Esophagus muscularis mucosa (tissue), 4 donors: ENCODE data around the gene ADIRF. TPM values are rescaled to one million over a fixed set of nuclear protein-coding genes. Genes with fewer than 3 reads are reported as not detected.

Source experiments
- DNase-seq: peaks from one replicate; pipeline ENCODE4 v3.0.0-alpha.2; 2017; ENCODE audit errors: extremely low spot score
- H3K27ac ChIP-seq, 4 donors: fragments of 200-600 bp; sonication (generic); replicated peaks in 1 of 4; 1 replicate in 3 of 4; 2 replicates in 1 of 4; pipeline ENCODE4 v1.5.1; 2016 to 2019; ENCODE audit warnings: mild to moderate bottlenecking in 1 of 4
- H3K27me3 ChIP-seq, 4 donors: fragments of 200-600 bp; sonication (generic); one replicate each; pipeline versions ENCODE4 v1.5.1 to v1.6.0; 2016 to 2019
- H3K36me3 ChIP-seq, 4 donors: fragments of 200-600 bp; sonication (generic); one replicate each; pipeline ENCODE4 v1.5.1; 2016 to 2019
- H3K4me1 ChIP-seq, 4 donors: fragments of 200-600 bp; sonication (generic); one replicate each; pipeline ENCODE4 v1.5.1; 2016 to 2019
- H3K4me3 ChIP-seq, 4 donors: fragments of 200-600 bp; sonication (generic); 1 replicate in 2 of 4; 2 replicates in 2 of 4; pipeline ENCODE4 v1.5.1; 2016 to 2019; ENCODE audit warnings: mild to moderate bottlenecking in 4 of 4, moderate library complexity in 1 of 4
- H3K9me3 ChIP-seq, 4 donors: fragments of 200-600 bp; sonication (generic); 1 replicate in 3 of 4; 2 replicates in 1 of 4; pipeline ENCODE4 v1.5.1; 2016 to 2019
- EP300 ChIP-seq: sonication (generic); formaldehyde crosslinking; IDR thresholded peaks from one replicate; pipeline ENCODE4 v1.6.1; 2017; ENCODE audit warnings: antibody characterized with exemption
- POLR2A ChIP-seq: fragments of 450-650 bp; IDR thresholded peaks from one replicate; pipeline ENCODE4 v1.6.1; 2017; ENCODE audit warnings: antibody characterized with exemption, moderate library complexity, mild to moderate bottlenecking, low read depth
- POLR2AphosphoS5 ChIP-seq, 2 donors: sonication (generic); formaldehyde crosslinking; IDR thresholded peaks; one replicate each; pipeline ENCODE4 v1.6.1; 2017; ENCODE audit warnings: antibody characterized with exemption in 2 of 2
- WGBS: methylation state at CpG from one replicate; pipeline ENCODE4 v1.1.5; 2018; 5-methylcytosine and 5-hydroxymethylcytosine counted together
- intact Hi-C: fragments of 100-400 bp; cut with DNase I; formaldehyde crosslinking; loops from one replicate; pipeline ENCODE4 v1.15.1; 2023
- total RNA-seq, 4 donors: library from RNA; depleted of rRNA; stranded (reverse); fragments of >200 nt; gene quantifications; one replicate each; pipeline versions ENCODE4 v1.1.0 to v1.2.1, GENCODE V29; 2016
- TF ChIP-seq, protein P1 (sequence below), 3 experiments: fragments of 200-600 bp in 2 of 3; fragments of 450-650 bp in 1 of 3; sonication (generic) in 2 of 3; IDR thresholded peaks; one replicate each; pipeline ENCODE4 v1.5.1; 2017 to 2019; ENCODE audit warnings: antibody characterized with exemption in 3 of 3, mild to moderate bottlenecking in 2 of 3, moderate library complexity in 1 of 3

Gene ADIRF
- total RNA-seq, 4 donors from 2014 or later, result 59.4 to 119 (median 84.8) TPM

DNA sequence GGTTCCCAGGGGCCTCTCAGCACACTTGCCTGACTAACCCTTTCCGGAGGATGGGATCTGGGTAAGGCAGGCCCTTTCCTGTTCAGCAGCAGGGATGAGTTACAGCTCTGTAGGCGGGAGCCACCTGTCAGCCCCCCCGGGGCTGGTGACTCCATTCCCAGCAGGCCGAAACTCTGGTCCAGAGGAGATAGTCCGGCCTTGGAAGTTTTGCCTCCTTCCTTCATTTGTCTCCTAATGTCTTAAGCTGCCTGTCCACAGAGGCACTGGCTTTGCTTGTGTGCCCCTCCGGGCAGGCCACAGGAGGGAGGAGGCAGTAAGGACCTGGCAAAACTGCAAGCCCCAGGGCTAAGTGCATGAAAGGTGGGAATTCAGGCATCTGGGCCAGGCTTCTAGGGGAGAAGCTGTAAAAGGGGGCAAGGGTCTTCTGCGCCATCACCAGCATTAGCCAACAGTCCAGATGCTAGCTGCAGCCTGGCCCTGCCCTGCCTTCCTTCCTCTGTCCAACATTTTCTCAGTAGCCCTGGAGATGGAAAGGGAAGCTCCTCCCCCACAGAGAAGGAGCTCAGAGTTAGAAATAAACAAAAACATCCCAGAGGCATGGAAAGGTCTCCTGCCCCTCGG, 1.2 kb downstream of the ADIRF start:
- H3K4me1 ChIP-seq, result peaks cover 56 to 74% (median 71%) of the 10 kb centered on the region in 4 donors
- no peak for DNase-seq
- no peak for TF ChIP-seq POLR2AphosphoS5 (IDR thresholded peaks at IDR 0.05)
- TF ChIP-seq EP300, result no peak
- TF ChIP-seq, protein P1, sequence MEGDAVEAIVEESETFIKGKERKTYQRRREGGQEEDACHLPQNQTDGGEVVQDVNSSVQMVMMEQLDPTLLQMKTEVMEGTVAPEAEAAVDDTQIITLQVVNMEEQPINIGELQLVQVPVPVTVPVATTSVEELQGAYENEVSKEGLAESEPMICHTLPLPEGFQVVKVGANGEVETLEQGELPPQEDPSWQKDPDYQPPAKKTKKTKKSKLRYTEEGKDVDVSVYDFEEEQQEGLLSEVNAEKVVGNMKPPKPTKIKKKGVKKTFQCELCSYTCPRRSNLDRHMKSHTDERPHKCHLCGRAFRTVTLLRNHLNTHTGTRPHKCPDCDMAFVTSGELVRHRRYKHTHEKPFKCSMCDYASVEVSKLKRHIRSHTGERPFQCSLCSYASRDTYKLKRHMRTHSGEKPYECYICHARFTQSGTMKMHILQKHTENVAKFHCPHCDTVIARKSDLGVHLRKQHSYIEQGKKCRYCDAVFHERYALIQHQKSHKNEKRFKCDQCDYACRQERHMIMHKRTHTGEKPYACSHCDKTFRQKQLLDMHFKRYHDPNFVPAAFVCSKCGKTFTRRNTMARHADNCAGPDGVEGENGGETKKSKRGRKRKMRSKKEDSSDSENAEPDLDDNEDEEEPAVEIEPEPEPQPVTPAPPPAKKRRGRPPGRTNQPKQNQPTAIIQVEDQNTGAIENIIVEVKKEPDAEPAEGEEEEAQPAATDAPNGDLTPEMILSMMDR (IDR thresholded peaks at IDR 0.05), result no peak
- no peak for TF ChIP-seq POLR2A

DNA sequence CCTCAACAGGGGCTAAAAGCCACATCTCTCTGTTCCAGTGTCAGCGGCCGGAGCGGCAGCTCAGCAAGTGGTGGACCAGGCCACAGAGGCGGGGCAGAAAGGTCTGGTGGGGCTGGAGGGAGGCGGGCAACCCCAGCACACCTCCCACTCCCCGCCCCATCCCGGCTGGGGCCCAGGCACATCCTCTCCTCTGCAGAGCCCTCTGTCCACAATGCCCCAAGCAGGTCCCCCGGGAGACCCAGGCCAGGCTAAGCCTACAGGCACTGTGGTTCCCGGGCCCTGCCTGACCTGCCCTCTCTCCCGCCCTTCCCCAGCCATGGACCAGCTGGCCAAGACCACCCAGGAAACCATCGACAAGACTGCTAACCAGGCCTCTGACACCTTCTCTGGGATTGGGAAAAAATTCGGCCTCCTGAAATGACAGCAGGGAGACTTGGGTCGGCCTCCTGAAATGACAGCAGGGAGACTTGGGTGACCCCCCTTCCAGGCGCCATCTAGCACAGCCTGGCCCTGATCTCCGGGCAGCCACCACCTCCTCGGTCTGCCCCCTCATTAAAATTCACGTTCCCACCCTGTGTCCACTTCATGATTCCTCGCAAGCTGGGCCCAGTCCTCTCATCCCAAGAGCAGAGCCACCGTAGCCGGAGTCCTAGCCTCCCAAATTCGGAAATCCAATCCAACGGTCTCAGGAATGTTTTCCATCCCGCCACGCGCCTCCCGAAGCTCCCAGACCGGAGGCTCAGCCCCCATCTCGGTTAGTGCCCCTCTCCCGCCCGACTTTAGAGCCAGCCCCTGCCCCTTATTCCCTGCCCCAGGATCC, 2.1 kb downstream of the ADIRF start:
- TF ChIP-seq POLR2A (peak; percentile 34), POLR2AphosphoS5 (IDR thresholded peaks at IDR 0.05) (peak; percentile 81 to 93)
- TF ChIP-seq, protein P1 (IDR thresholded peaks at IDR 0.05), result no peak
- Histone ChIP-seq H3K4me1 (peaks cover 56 to 71% (median 67%) of the 10 kb centered on the region in 4 donors), H3K4me3 (peak overlapping the region; percentile 69 to 79 (median 78)), H3K36me3 (no peaks in the 10 kb centered on the region), H3K27me3 (no peaks in the 10 kb centered on the region), H3K9me3 (no peaks in the 10 kb centered on the region), H3K27ac (peak overlapping the region; percentile 94 to 99 (median 99))
- DNase-seq, result peak; percentile 94
- 7% methylated on average over 19 of the region's 30 CpGs for WGBS
- intact Hi-C loops, result no loop called here

More for the DNA sequence above, 1.2 kb downstream of the ADIRF start:
- Histone ChIP-seq H3K27ac (peak overlapping the region; percentile 94 to 99 (median 99)), H3K9me3 (no peaks in the 10 kb centered on the region), H3K4me3 (peak overlapping the region; percentile 69 to 79 (median 78)), H3K27me3 (no peaks in the 10 kb centered on the region), H3K36me3 (no peaks in the 10 kb centered on the region)
- intact Hi-C loops, result no loop called here
- WGBS, result 71% methylated on average over 2 of the region's 8 CpGs

DNA sequence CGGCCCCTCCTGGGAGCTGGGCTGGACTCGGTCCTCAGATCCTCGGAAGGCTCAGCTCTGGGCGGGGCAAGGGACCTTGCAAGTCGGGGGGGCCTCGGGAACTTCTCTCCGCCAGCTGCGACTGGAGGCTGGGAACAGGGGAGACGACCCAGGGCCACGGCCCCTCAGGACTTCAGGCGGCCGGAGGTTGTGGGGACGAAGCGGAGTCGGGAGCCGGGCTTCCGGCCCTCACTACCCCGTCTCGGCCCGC, 2.6 kb downstream of the ADIRF start:
- Histone ChIP-seq H3K4me1 (peaks cover 55 to 65% (median 62%) of the 10 kb centered on the region in 4 donors), H3K4me3 (peak overlapping the region; percentile 69 to 79 (median 78)), H3K27me3 (no peaks in the 10 kb centered on the region), H3K36me3 (no peaks in the 10 kb centered on the region), H3K27ac (peak overlapping the region; percentile 94 to 99 (median 99)), H3K9me3 (no peaks in the 10 kb centered on the region)
- 4% methylated on average over 7 of the region's 20 CpGs for WGBS
- DNase-seq, result no peak
- intact Hi-C loops, result no loop called here
- TF ChIP-seq EP300 (no peak), POLR2A (peak; percentile 97), POLR2AphosphoS5 (IDR thresholded peaks at IDR 0.05) (peak in 1 of 2 donors; percentile 99)
- TF ChIP-seq, protein P1 (IDR thresholded peaks at IDR 0.05), result no peak

DNA sequence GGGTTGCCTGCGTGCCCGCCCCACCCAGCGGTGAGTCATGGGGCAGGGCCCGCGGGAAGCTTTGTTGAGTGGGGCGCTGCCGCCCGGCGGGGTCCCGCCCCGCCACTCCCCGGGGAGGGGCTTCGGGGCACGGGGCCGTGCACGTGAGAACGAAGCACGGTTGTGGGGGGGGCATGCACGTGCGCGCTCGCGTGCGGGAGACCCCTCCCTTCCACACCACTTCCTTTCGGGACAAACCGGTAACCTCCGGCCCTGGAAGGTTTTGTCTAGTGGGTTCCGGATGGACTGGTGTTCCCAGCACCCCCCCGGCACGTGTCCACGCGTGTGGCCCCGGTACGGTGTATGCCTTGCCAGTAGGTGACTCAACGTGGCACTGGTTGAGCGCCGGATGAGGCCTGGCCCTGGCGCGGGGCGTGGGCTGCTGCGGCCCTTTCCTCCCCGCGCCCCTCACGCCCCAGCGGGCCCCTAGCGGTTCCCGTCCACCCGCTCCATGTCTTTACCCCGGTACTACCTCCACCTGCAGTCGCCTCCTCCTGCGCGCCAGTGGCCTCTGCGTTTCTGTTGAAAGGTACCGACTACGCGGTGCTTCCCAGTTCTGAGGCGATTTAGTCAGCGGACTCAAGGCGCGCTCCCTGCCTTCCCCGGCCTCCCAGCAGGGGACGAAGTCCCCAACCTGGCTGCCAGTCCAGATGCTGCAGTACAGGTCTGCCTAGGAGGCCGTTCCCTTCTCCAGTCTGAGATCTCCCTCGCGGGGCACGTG, 3.1 kb downstream of the ADIRF start:
- Histone ChIP-seq H3K4me3 (peak overlapping the region; percentile 69 to 79 (median 78)), H3K27ac (peak overlapping the region; percentile 94 to 99 (median 99)), H3K9me3 (no peaks in the 10 kb centered on the region), H3K4me1 (peaks cover 50 to 60% (median 57%) of the 10 kb centered on the region in 4 donors), H3K27me3 (no peaks in the 10 kb centered on the region), H3K36me3 (no peaks in the 10 kb centered on the region)
- peak; percentile 97 for DNase-seq
- intact Hi-C loops, result no loop called here
- 36% methylated on average over 23 of the region's 66 CpGs for WGBS
- TF ChIP-seq EP300, result peak; percentile 76
- no peak for TF ChIP-seq POLR2A
- peak in 1 of 2 donors; percentile 93 for TF ChIP-seq POLR2AphosphoS5 (IDR thresholded peaks at IDR 0.05)
- TF ChIP-seq, protein P1 (IDR thresholded peaks at IDR 0.05), result peak in 1 of 3 experiments; percentile 11
